NCI-H748 (cell line): ENCODE measurements around the gene COX8A.

ENCODE experiments used
- DNase-seq: peaks from one replicate; lab custom pipeline; 2025; ENCODE audit not compliant: unreplicated experiment; lab: John Stamatoyannopoulos, UW

Gene COX8A

GRCh38 chr11:64001484-64002420 lies 27.3 kb downstream of the COX8A start:
- no peak for DNase-seq

GRCh38 chr11:64003807-64004589 lies 29.6 kb downstream of the COX8A start:
- no peak for DNase-seq

- DNase-seq = no peak
Observed at GRCh38 chr11:64004590-64004984, 30.2 kb downstream of the COX8A start.

GRCh38 chr11:64005691-64006090 lies 31.3 kb downstream of the COX8A start:
- no peak for DNase-seq

GRCh38 chr11:64006398-64006797 lies 32.0 kb downstream of the COX8A start:
- DNase-seq = no peak

- DNase-seq = peak; percentile 52
Observed at GRCh38 chr11:64007160-64007628, 32.8 kb downstream of the COX8A start.

GRCh38 chr11:64007629-64008282 lies 33.3 kb downstream of the COX8A start:
- DNase-seq = peak; percentile 77

- DNase-seq = no peak
Observed at GRCh38 chr11:64008283-64008913, 34.0 kb downstream of the COX8A start.

- no peak for DNase-seq
Observed at GRCh38 chr11:64008914-64009633, 34.7 kb downstream of the COX8A start.

GRCh38 chr11:64009710-64010109 lies 35.3 kb downstream of the COX8A start:
- no peak for DNase-seq

- DNase-seq = no peak
Observed at GRCh38 chr11:64010783-64011182, 36.4 kb downstream of the COX8A start.

- no peak for DNase-seq
Observed at GRCh38 chr11:64011371-64011770, 37.0 kb downstream of the COX8A start.

- DNase-seq = no peak
Observed at GRCh38 chr11:64013141-64013896, 38.9 kb downstream of the COX8A start.

GRCh38 chr11:64014356-64014755 lies 39.9 kb downstream of the COX8A start:
- no peak for DNase-seq

GRCh38 chr11:64015510-64015909 lies 41.1 kb downstream of the COX8A start:
- DNase-seq = no peak

- no peak for DNase-seq
Observed at GRCh38 chr11:64015935-64016845, 41.8 kb downstream of the COX8A start.

GRCh38 chr11:64017945-64018224 lies 43.5 kb downstream of the COX8A start:
- no peak for DNase-seq

GRCh38 chr11:64018310-64018709 lies 43.9 kb downstream of the COX8A start:
- DNase-seq = no peak
